Muscle of leg (tissue), 11 donors: ENCODE results near the gene CRY2. TPM values are rescaled to one million over a fixed set of nuclear protein-coding genes. Genes with fewer than 3 reads are reported as not detected.
"Not testable (repeated sequence)": the region's sequence is repeated elsewhere in the genome, so short reads cannot be mapped to it uniquely, and the experiment has no call there.

ENCODE experiments used
- DNase-seq: peaks from one replicate; pipeline ENCODE4 v3.0.0; 2013
- H3K27ac ChIP-seq: one replicate; pipeline ENCODE4 v1.5.1; 2013; ENCODE audit warnings: mild to moderate bottlenecking, low read length, control low read depth
- H3K27me3 ChIP-seq: one replicate; pipeline ENCODE4 v1.6.1; 2013; ENCODE audit warnings: low read length; ENCODE audit not compliant: control insufficient read depth, insufficient read depth
- H3K36me3 ChIP-seq: one replicate; pipeline ENCODE4 v1.6.1; 2013; ENCODE audit warnings: low read length; ENCODE audit not compliant: control insufficient read depth, insufficient read depth
- H3K4me1 ChIP-seq: one replicate; pipeline ENCODE4 v1.6.1; 2013; ENCODE audit warnings: low read length; ENCODE audit not compliant: control insufficient read depth, insufficient read depth
- H3K4me3 ChIP-seq: one replicate; pipeline ENCODE4 v1.5.1; 2013; ENCODE audit warnings: low read length, control low read depth
- H3K9me3 ChIP-seq: replicated peaks from 2 replicates; pipeline ENCODE4 v1.6.1; 2013; ENCODE audit warnings: low read depth, low read length; ENCODE audit not compliant: control insufficient read depth
- WGBS: methylation state at CpG from one replicate; pipeline ENCODE4 v1.1.5; 2013; ENCODE audit warnings: missing lambda C conversion rate; ENCODE audit not compliant: insufficient coverage; 5-methylcytosine and 5-hydroxymethylcytosine counted together
- polyA plus RNA-seq, 8 donors: library from polyadenylated mRNA; unstranded; fragments of 120-200 nt; gene quantifications; one replicate each; pipeline versions ENCODE4 v1.2.1 to v1.2.3, GENCODE V29; 2013; ENCODE audit warnings: inconsistent platforms in 1 of 8, low replicate concordance in 1 of 8; ENCODE audit not compliant: insufficient read length in 8 of 8, insufficient read depth in 1 of 8
- total RNA-seq: library from RNA; stranded (reverse); fragments of 120-200 nt; gene quantifications from one replicate; pipeline ENCODE4 v1.2.4, GENCODE V29; 2013

The CRY2 gene
- total and polyA plus RNA-seq, 9 donors, result 24.1 to 29.3 (median 25.8) TPM

GRCh38 chr11:45804761-45805304 is 42.4 kb upstream of the CRY2 start, which contains the start of gene SLC35C1:
Gene SLC35C1, plus strand, starts transcription at chr11:45805149. Its CDS starts 653 bp downstream, at chr11:45805802.
- peak within 1 kb of the TSS; percentile 95 for H3K4me3 ChIP-seq
- peaks cover 11% of the 10 kb centered on the region for H3K36me3 ChIP-seq
- H3K9me3 ChIP-seq, result no peaks in the 10 kb centered on the region
- H3K27me3 ChIP-seq, result no peaks in the 10 kb centered on the region
- under 1% methylated on average over 49 of the region's 49 CpGs for WGBS
- H3K27ac ChIP-seq, result peak within 1 kb of the TSS; percentile 87
- DNase-seq, result peak; percentile 98
- H3K4me1 ChIP-seq, result peaks cover 35% of the 10 kb centered on the region

GRCh38 chr11:45805305-45806071 is 41.8 kb upstream of the CRY2 start:
- 15% methylated on average over 23 of the region's 29 CpGs for WGBS
- Histone ChIP-seq H3K27ac (peak overlapping the region; percentile 87), H3K36me3 (peaks cover 11% of the 10 kb centered on the region), H3K9me3 (no peaks in the 10 kb centered on the region), H3K27me3 (no peaks in the 10 kb centered on the region), H3K4me3 (peak overlapping the region; percentile 95), H3K4me1 (peaks cover 35% of the 10 kb centered on the region)
- DNase-seq, result peak; percentile 82

- Histone ChIP-seq H3K9me3 (no peaks in the 10 kb centered on the region), H3K27me3 (no peaks in the 10 kb centered on the region), H3K36me3 (peaks cover 19% of the 10 kb centered on the region), H3K4me1 (peaks cover 35% of the 10 kb centered on the region), H3K27ac (no peak overlapping the region), H3K4me3 (peak overlapping the region; percentile 95)
- no peak for DNase-seq
- WGBS, result 69% methylated on average over 11 of the region's 20 CpGs
These were observed 41.0 kb upstream of the CRY2 start for GRCh38 chr11:45806072-45806933.

DNA sequence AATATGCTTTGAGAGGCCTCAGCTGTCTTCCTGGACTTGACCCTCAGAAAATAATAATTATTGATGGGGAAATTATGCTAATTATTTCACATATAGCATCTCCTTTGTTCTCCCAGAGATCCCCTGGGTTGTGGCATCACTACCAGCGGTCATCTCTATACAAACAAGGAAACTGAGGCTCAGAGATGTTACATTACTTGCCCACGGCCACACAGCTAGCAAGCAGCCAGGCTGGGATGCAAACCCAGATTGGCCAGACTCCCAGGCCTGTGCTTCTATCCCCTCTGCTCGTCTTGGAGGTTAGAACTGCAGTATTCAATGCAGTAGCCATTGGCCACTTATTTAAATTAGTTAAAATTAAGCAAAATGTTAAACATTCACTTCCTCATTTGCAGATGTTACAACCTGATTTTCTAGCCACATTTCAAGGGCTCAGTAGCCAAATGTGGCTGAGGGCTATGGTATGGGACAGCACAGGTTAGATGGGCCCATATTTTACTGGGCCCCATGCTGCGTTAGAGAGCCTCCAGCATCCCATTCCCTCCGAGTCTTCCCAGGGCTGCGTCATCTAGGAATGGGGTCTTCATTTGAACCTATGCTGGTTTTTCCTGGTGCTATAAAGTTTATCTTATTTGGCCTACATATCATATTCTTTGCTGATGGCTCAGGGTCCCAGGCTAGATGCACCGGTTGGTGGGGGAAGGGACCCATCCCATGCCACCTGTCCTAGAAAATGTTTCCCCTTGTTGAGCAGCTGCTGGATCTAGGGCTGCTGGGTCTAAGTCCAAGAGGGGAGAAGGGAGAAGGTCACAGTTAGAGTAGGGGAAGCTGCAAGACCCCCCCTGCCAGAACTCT is 40.1 kb upstream of the CRY2 start:
- no peak for DNase-seq
- WGBS, result 17% methylated on average over 1 of the region's 7 CpGs
- H3K36me3 ChIP-seq, result peaks cover 27% of the 10 kb centered on the region
- H3K4me1 ChIP-seq, result peaks cover 35% of the 10 kb centered on the region
- H3K9me3 ChIP-seq, result no peaks in the 10 kb centered on the region
- H3K27me3 ChIP-seq, result no peaks in the 10 kb centered on the region
- H3K4me3 ChIP-seq, result no peak overlapping the region
- H3K27ac ChIP-seq, result no peak overlapping the region

DNA sequence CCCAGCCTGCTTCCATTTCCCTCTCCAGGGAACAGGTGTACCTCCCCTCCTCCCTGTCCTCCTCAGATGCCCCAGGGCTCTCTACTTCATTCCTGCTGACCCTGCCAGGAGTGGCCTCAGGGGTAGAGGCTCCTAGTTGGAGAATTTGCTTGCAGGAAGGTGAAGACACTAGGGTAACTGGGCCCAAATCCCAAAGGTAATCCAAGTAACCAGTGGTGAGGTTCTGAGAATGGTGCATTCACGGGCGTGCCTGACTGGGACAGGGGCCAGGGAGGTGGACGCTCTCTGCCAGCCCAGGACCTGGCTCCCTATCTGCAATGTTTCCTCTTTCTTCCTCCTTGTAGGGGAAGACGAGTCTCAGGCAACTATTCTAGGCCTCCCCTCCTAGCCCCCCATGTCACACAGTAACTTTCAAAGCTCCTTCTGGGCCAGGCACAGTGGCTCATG is 39.5 kb upstream of the CRY2 start:
- Histone ChIP-seq H3K4me3 (no peak overlapping the region), H3K4me1 (peaks cover 35% of the 10 kb centered on the region), H3K27me3 (no peaks in the 10 kb centered on the region), H3K36me3 (peaks cover 29% of the 10 kb centered on the region), H3K27ac (no peak overlapping the region), H3K9me3 (no peaks in the 10 kb centered on the region)
- WGBS, result 65% methylated on average over 4 of the region's 4 CpGs
- no peak for DNase-seq

DNA sequence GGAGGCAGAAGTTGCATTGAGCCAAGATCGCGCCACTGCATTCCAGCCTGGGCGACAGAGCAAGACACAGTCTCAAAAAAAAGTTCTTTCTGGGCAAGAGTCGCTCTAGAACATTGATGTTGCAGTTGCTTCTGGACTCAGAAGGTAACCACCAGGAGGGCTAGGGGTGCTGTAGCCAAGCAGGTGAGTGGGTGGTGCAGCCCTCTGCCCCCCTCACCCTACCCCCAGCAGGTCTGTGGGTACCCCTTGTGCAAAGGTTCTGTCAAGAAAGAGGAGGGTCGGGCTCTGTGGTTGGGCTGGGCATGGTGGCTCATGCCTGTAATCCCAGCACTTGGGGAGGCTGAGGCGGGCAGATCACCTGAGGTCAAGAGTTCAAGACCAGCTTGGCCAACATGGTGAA is 38.8 kb upstream of the CRY2 start:
- not testable (repeated sequence) for H3K27ac ChIP-seq, H3K27me3 ChIP-seq, H3K9me3 ChIP-seq, H3K4me3 ChIP-seq, DNase-seq
- peaks cover 29% of the 10 kb centered on the region for H3K36me3 ChIP-seq
- H3K4me1 ChIP-seq, result peaks cover 35% of the 10 kb centered on the region
- WGBS, result 95% methylated on average over 4 of the region's 6 CpGs

- no peak overlapping the region for H3K27ac ChIP-seq
- no peak overlapping the region for H3K4me3 ChIP-seq
- H3K27me3 ChIP-seq, result no peaks in the 10 kb centered on the region
- peaks cover 29% of the 10 kb centered on the region for H3K36me3 ChIP-seq
- 63% methylated on average over 11 of the region's 11 CpGs for WGBS
- no peaks in the 10 kb centered on the region for H3K9me3 ChIP-seq
- no peak for DNase-seq
- H3K4me1 ChIP-seq, result peaks cover 28% of the 10 kb centered on the region
These were observed 37.5 kb upstream of the CRY2 start for GRCh38 chr11:45809456-45810395.

GRCh38 chr11:45810431-45811108 is 36.7 kb upstream of the CRY2 start:
- Histone ChIP-seq H3K36me3 (peaks cover 29% of the 10 kb centered on the region), H3K4me3 (no peak overlapping the region), H3K9me3 (no peaks in the 10 kb centered on the region), H3K4me1 (peaks cover 24% of the 10 kb centered on the region), H3K27me3 (no peaks in the 10 kb centered on the region), H3K27ac (no peak overlapping the region)
- 93% methylated on average over 17 of the region's 23 CpGs for WGBS
- DNase-seq, result no peak
